GM12878 (cell line): Measurements from ENCODE around the gene BMPR1B. TPM values are rescaled to one million over a fixed set of nuclear protein-coding genes. Genes with fewer than 3 reads are reported as not detected.

Experiments used
- ATAC-seq: fragments of 200-7000 bp; cut with Tn5 transposase; 3 replicates; pipeline ENCODE4 v1.9.1; 2020; ENCODE audit warnings: mild to moderate bottlenecking, moderate library complexity
- BruUV-seq: library from RNA; stranded (reverse); fragments of 400-500 nt; replicated peaks from 2 replicates; lab custom pipeline; 2021; lab: Mats Ljungman, UMichigan
- CTCF ChIA-PET: fragments of 300-600 bp; sonication (Branson Sonifier 250); formaldehyde crosslinking; extraction: SDS; loops from one replicate; lab custom pipeline; 2021; ENCODE audit warnings: inconsistent platforms; lab: Yijun Ruan, JAX
- POLR2A ChIA-PET: fragments of 350-600 bp; formaldehyde crosslinking; extraction: SDS; loops from one replicate; lab custom pipeline; 2021; ENCODE audit warnings: inconsistent platforms; lab: Charles Lee
- RAD21 ChIA-PET: fragments of 300-600 bp; sonication (Branson Sonifier 250); formaldehyde crosslinking; loops from one replicate; lab custom pipeline; 2023; ENCODE audit warnings: antibody characterized with exemption; ENCODE audit not compliant: unreplicated experiment; lab: Charles Lee
- SMC1A ChIA-PET: fragments of 300-600 bp; sonication (Branson Sonifier 250); formaldehyde crosslinking; loops from one replicate; lab custom pipeline; 2023; ENCODE audit not compliant: unreplicated experiment, uncharacterized antibody; lab: Charles Lee
- DNase-seq: peaks from one replicate; pipeline ENCODE4 v3.0.0-alpha.2; 2011; ENCODE audit warnings: low read depth, low spot score
- FAIRE-seq: peaks from 3 replicates; lab custom pipeline; 2011; peaks lifted over from hg19 to GRCh38; lab: Jason Lieb, UNC
- H2AFZ ChIP-seq: 2 replicates; pipeline ENCODE4 v1.6.0; 2011; ENCODE audit warnings: low read depth, low read length, control low read depth; ENCODE audit not compliant: control insufficient read depth
- H3K27ac ChIP-seq: 2 replicates; pipeline ENCODE4 v1.5.1; 2011; ENCODE audit warnings: control low read depth; ENCODE audit not compliant: control insufficient read depth, insufficient read depth
- H3K27me3 ChIP-seq, 2 experiments: replicated peaks in 1 of 2; 2 replicates each; pipeline versions ENCODE4 v1.6.0 to v1.6.1; 2011; ENCODE audit warnings: low read length in 1 of 2; ENCODE audit not compliant: control insufficient read depth in 2 of 2, insufficient read depth in 2 of 2
- H3K36me3 ChIP-seq, 2 experiments: 2 replicates each; pipeline ENCODE4 v1.5.1; 2011; ENCODE audit warnings: low read length in 1 of 2; ENCODE audit not compliant: control insufficient read depth in 2 of 2, insufficient read depth in 2 of 2
- H3K4me1 ChIP-seq: 2 replicates; pipeline ENCODE4 v1.6.1; 2011; ENCODE audit warnings: mild to moderate bottlenecking, low read length, moderate library complexity, mixed read lengths; ENCODE audit not compliant: control insufficient read depth, insufficient read depth
- H3K4me2 ChIP-seq: 2 replicates; pipeline ENCODE4 v1.6.0; 2011; ENCODE audit warnings: control low read depth; ENCODE audit not compliant: control insufficient read depth, insufficient read depth
- H3K4me3 ChIP-seq: fragments of 200-600 bp; sonication (generic); 2 replicates; pipeline ENCODE4 v1.5.1; 2016
- H3K79me2 ChIP-seq: 2 replicates; pipeline ENCODE4 v1.6.0; 2011; ENCODE audit warnings: low read length; ENCODE audit not compliant: control insufficient read depth, insufficient read depth
- H3K9ac ChIP-seq: 2 replicates; pipeline ENCODE4 v1.8.0; 2011; ENCODE audit warnings: low read length, control low read depth, mixed read lengths; ENCODE audit not compliant: control insufficient read depth, insufficient read depth
- H3K9me3 ChIP-seq: replicated peaks from 3 replicates; pipeline ENCODE4 v1.5.1; 2011; ENCODE audit warnings: mild to moderate bottlenecking, low read length; ENCODE audit not compliant: control insufficient read depth, insufficient read depth
- H4K20me1 ChIP-seq: 2 replicates; pipeline ENCODE4 v1.6.0; 2011; ENCODE audit not compliant: control insufficient read depth, insufficient read depth
- FOXM1 ChIP-seq: IDR thresholded peaks from 2 replicates; pipeline ENCODE4 v1.6.1; 2012; ENCODE audit warnings: low read depth, mild to moderate bottlenecking, inconsistent platforms, low read length, moderate library complexity
- HDAC6 ChIP-seq: fragments of 200-600 bp; sonication (generic); IDR thresholded peaks from one replicate; pipeline ENCODE4 v1.8.0; 2017; ENCODE audit warnings: antibody characterized with exemption; ENCODE audit not compliant: unreplicated experiment
- KAT2A ChIP-seq: conservative IDR thresholded peaks from 2 replicates; pipeline ENCODE4 v1.6.1; 2011; ENCODE audit warnings: low read depth, low read length; ENCODE audit not compliant: control insufficient read depth
- LARP7 ChIP-seq: fragments of 450-650 bp; IDR thresholded peaks from 2 replicates; pipeline ENCODE4 v1.6.1; 2017; ENCODE audit warnings: mild to moderate bottlenecking
- MXI1 ChIP-seq: fragments of 150-350 bp; IDR thresholded peaks from 2 replicates; pipeline ENCODE4 v1.6.1; 2011; ENCODE audit warnings: low read depth, mild to moderate bottlenecking, inconsistent platforms, low read length, improper control_type of control experiment
- PKNOX1 ChIP-seq: fragments of 450-650 bp; IDR thresholded peaks from 2 replicates; pipeline ENCODE4 v1.6.1; 2016; ENCODE audit warnings: mild to moderate bottlenecking
- RAD51 ChIP-seq: fragments of 450-650 bp; IDR thresholded peaks from 2 replicates; pipeline ENCODE4 v1.6.1; 2016; ENCODE audit warnings: moderate library complexity, mild to moderate bottlenecking, inconsistent platforms
- RB1 ChIP-seq: fragments of 450-650 bp; formaldehyde crosslinking; IDR thresholded peaks from 2 replicates; pipeline ENCODE4 v1.6.1; 2017; ENCODE audit warnings: mild to moderate bottlenecking, borderline replicate concordance
- SUPT20H ChIP-seq: IDR thresholded peaks from 2 replicates; pipeline ENCODE4 v1.6.1; 2011; ENCODE audit warnings: low read depth, mild to moderate bottlenecking, low read length, moderate library complexity, borderline replicate concordance; ENCODE audit not compliant: control insufficient read depth
- TCF7 ChIP-seq: IDR thresholded peaks from 2 replicates; pipeline ENCODE4 v1.6.1; 2014; ENCODE audit warnings: antibody characterized with exemption, borderline replicate concordance
- WGBS: methylation state at CpG from one replicate; pipeline ENCODE4 v1.1.6; 2016; ENCODE audit warnings: low lambda C conversion rate; ENCODE audit not compliant: insufficient replicate concordance, insufficient coverage; ENCODE audit errors: missing lambda C conversion rate; 5-methylcytosine and 5-hydroxymethylcytosine counted together
- in situ Hi-C: fragments of 300-500 bp; cut with MboI; formaldehyde crosslinking; loops from 9 replicates; pipeline ENCODE4 v1.14.3; 2018; ENCODE audit warnings: mixed read lengths
- intact Hi-C: fragments of 100-400 bp; cut with micrococcal nuclease; formaldehyde crosslinking; loops from one replicate; pipeline ENCODE4 v1.14.2; 2022; ENCODE audit not compliant: unreplicated experiment
- polyA plus RNA-seq, 11 experiments: library from polyadenylated mRNA; depleted of rRNA in 4 of 11; unstranded in 6 of 11; stranded (reverse) in 5 of 11; fragments of >200 nt; fragmentation: Nextera tagmentation in 4 of 11; fragmentation: Illumina TruSeq in 1 of 11; extraction: Ambion mirVana in 4 of 11; extraction: Trizol in 1 of 11; gene quantifications; 1 replicate in 1 of 11; 2 replicates in 10 of 11; pipeline versions ENCODE4 v1.2.1 to v1.2.3, GENCODE V29; 2011 to 2016; ENCODE audit warnings: inconsistent platforms in 2 of 11, missing spikeins in 2 of 11, low read depth in 1 of 11
- total RNA-seq, 4 experiments: library from RNA; depleted of rRNA in 3 of 4; stranded (reverse); fragments of >200 nt in 3 of 4; fragmentation: Illumina TruSeq in 1 of 4; extraction: Trizol in 1 of 4; gene quantifications; 2 replicates each; pipeline versions ENCODE4 v1.2.1 to v1.2.3, GENCODE V29; 2013 to 2021
- TF ChIP-seq, protein P1 (sequence below): fragments of 450-650 bp; conservative IDR thresholded peaks from 2 replicates; pipeline ENCODE4 v1.6.1; 2017; ENCODE audit warnings: mild to moderate bottlenecking, moderate library complexity
- TF ChIP-seq, protein P2 (sequence below): fragments of 450-650 bp; IDR thresholded peaks from 2 replicates; pipeline ENCODE4 v1.6.1; 2017; ENCODE audit warnings: mild to moderate bottlenecking, low read depth, inconsistent platforms; ENCODE audit not compliant: poor library complexity, severe bottlenecking

The BMPR1B gene
- total and polyA plus RNA-seq, 10 of the 15 experiments (the other 5 are each of a cell fraction or from before 2014, with no cell fraction given) = not detected

DNA sequence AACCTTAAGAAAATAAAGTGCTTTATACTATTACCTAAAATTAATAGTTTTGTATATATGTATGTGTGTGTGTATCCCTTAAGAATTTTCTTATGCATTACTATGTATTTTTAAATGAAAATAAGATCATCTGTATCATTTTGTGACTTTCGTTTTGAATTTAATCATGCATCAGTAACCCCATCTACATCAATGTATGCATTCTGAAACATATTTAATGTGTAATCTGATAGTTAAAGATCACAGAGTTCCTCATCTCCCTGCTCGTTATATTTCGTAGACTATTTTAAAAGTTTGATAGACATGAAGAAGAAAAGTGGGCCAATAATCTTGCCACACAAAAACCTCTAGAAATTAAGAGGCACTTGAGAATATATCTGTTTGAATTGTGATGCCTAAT is 7.4 kb downstream of the BMPR1B start (continued):
- TF ChIP-seq, protein P1, sequence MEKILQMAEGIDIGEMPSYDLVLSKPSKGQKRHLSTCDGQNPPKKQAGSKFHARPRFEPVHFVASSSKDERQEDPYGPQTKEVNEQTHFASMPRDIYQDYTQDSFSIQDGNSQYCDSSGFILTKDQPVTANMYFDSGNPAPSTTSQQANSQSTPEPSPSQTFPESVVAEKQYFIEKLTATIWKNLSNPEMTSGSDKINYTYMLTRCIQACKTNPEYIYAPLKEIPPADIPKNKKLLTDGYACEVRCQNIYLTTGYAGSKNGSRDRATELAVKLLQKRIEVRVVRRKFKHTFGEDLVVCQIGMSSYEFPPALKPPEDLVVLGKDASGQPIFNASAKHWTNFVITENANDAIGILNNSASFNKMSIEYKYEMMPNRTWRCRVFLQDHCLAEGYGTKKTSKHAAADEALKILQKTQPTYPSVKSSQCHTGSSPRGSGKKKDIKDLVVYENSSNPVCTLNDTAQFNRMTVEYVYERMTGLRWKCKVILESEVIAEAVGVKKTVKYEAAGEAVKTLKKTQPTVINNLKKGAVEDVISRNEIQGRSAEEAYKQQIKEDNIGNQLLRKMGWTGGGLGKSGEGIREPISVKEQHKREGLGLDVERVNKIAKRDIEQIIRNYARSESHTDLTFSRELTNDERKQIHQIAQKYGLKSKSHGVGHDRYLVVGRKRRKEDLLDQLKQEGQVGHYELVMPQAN = no peak

GRCh38 chr4:94765648-94766047 is 7.9 kb downstream of the BMPR1B start:
- no peaks in the 10 kb centered on the region for H3K27me3 ChIP-seq
- no peaks in the 10 kb centered on the region for H3K9me3 ChIP-seq
- H3K27ac ChIP-seq = no peak overlapping the region
- H3K4me2 ChIP-seq = no peak overlapping the region
- ATAC-seq = no peak
- no peaks in the 10 kb centered on the region for H4K20me1 ChIP-seq
- SMC1A ChIA-PET = no interaction called here
- no peaks in the 10 kb centered on the region for H3K79me2 ChIP-seq
- POLR2A ChIA-PET = no interaction called here
- 0% methylated on average over 4 of the region's 4 CpGs for WGBS
- intact Hi-C loops (no loop called here), in situ Hi-C loops (no loop called here)
- no peak overlapping the region for H3K4me3 ChIP-seq
- no peak overlapping the region for H2AFZ ChIP-seq
- DNase-seq = no peak
- no peaks in the 10 kb centered on the region for H3K36me3 ChIP-seq
- BruUV-seq = no TSS peak
- TF ChIP-seq FOXM1 (no peak), LARP7 (no peak), RAD51 (no peak), SUPT20H (no peak), MXI1 (no peak), HDAC6 (no peak), RB1 (no peak), TCF7 (no peak), KAT2A (no peak), PKNOX1 (no peak)
- TF ChIP-seq, protein P2, sequence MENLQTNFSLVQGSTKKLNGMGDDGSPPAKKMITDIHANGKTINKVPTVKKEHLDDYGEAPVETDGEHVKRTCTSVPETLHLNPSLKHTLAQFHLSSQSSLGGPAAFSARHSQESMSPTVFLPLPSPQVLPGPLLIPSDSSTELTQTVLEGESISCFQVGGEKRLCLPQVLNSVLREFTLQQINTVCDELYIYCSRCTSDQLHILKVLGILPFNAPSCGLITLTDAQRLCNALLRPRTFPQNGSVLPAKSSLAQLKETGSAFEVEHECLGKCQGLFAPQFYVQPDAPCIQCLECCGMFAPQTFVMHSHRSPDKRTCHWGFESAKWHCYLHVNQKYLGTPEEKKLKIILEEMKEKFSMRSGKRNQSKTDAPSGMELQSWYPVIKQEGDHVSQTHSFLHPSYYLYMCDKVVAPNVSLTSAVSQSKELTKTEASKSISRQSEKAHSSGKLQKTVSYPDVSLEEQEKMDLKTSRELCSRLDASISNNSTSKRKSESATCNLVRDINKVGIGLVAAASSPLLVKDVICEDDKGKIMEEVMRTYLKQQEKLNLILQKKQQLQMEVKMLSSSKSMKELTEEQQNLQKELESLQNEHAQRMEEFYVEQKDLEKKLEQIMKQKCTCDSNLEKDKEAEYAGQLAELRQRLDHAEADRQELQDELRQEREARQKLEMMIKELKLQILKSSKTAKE = no peak
- CTCF ChIA-PET = no interaction called here
- no peaks in the 10 kb centered on the region for H3K4me1 ChIP-seq
- RAD21 ChIA-PET = no interaction called here
- FAIRE-seq = no peak
- H3K9ac ChIP-seq = no peak overlapping the region
